Amniotic stem cell (primary cell): ENCODE results near the gene SLC4A2.

Source experiments
- DNase-seq: peaks from one replicate; lab custom pipeline; 2025; lab: John Stamatoyannopoulos, UW

SLC4A2 gene

GRCh38 chr7:151081170-151082101 is 22.0 kb downstream of the SLC4A2 start:
- no peak for DNase-seq

DNA sequence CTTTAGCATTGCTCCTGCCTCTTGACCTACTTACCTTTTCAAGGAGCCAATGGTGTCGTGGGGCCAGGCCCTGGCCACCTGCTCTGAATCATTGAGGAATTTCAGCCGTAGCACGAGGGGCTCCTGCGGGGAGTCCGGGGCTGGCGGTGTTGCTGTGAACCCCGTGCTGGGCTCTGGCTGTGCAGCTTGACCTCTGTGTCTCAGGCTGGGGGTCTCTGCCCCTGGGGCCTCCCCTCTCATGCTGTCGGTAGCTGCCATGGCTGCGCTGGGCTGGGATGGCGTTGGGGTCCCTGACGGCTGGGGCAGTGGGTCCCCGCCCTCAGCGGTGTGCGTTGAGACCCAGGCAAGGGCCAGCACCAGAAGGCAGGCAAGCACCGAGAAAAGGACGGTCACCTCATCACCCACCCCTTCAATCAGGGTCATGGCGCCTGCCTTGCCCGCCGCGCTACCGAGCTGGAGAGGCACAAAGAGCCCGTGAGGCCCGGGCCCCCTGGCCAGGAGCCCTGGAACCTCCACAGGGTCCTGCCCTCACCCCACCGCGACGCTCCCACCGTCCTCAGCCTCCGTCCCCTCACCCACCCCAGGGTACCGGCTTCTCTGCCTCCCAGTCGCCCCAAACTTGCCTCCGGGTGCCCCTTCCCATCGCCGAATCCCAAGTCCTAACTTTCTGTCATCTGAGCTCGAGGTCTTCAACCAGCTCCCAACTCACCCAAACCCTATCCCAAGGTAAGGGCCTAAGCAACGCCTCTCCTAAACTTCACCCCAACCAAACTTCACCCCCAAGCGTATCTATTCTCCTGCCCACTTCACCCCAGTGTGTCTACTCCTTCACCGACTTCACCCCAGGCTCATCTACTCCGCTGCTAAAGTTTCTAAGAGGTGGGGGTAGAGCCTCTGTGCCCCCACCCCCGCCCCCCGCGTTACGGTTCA is 23.0 kb downstream of the SLC4A2 start:
- no peak for DNase-seq

- DNase-seq = no peak
Measured at GRCh38 chr7:151083071-151083823, 23.9 kb downstream of the SLC4A2 start, which contains the start of gene TMUB1. TMUB1 (minus strand) TSS chr7:151083493; CDS start chr7:151082563, 930 bp downstream.

DNA sequence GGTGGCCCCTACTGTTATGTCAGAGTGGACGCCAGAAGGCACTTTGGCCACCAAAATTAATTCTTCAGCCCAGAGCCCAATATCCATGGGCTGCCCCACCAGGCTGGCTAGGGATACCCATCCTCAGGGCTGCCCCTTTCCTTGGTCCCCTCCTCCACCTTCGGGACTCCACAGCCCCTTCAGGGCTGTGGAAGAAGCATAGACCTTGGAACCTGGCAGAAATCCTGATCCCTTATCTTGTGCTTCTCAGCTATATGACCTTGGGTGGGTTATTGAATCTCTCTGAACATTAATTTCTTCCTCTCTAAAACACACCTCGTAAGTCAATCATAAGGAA is 24.4 kb downstream of the SLC4A2 start:
- DNase-seq = no peak

DNA sequence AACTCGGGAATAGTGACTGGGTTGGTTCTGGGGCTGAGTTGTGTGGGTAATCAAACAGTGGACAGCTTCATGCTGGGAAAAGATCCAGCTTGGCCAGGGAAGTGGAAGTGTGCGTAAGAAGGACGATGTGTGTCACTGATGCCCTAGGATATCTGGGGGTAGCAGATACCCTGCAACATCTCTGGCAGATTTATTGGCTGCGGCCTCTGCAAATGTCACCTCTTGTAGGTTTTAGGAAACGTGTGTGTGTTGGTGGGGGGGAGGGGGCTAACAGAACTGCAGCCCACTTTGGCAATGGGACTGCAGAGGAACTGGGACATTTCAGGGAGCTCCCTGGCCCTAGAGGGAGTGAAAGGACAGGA is 25.9 kb downstream of the SLC4A2 start:
- no peak for DNase-seq

DNA sequence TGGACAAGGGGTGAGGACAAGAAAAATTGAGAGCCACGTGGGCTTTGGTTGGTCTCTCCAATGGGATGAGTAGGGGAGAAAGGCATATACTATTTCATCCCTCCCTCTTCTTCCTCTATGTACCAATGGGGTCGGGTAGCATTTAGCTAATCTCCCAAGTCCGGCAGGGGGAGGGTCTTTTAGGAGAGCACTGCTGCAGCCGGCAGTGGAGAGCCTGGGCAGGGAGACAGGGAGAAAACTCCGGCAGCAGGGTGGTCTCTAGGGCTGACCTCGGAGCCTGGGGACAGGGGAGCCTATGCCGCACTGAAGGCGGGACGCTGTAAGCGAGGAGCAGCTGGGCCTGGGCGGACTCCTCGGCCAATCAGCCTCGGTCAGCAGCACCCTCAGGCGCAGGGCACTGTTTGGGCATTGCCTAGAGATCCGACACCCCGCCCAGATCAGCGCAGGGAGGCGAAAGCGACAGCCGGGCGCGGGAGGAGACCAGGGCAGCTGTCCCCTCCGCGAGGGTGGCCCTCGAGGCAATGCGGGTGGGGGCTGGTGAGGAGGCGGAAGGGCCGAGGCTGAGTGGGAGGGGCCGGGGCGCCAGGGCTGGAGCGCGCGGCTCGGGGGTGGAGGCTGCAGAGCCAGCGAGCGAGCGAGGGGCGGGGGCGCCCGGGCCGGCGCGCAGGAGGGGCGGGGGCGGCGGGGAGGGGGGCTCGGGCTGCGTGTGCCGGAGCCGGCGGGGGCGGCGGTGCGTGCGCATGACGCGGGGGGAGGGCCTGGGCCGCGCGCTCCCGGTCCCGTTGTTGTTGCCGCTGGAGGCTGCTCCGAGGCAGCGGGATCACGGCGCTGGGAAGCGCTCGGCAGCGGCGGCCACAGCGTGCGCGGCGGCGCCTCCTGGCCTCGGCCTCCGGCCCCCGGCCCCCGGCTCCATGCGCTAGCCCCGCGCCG is 26.6 kb downstream of the SLC4A2 start, which contains the start of gene AGAP3:
TSS of gene AGAP3 (plus strand) at position 785 of the 930 bp plus-strand sequence. CDS start 267 bp downstream, outside the sequence.
- DNase-seq = peak; percentile 77

DNA sequence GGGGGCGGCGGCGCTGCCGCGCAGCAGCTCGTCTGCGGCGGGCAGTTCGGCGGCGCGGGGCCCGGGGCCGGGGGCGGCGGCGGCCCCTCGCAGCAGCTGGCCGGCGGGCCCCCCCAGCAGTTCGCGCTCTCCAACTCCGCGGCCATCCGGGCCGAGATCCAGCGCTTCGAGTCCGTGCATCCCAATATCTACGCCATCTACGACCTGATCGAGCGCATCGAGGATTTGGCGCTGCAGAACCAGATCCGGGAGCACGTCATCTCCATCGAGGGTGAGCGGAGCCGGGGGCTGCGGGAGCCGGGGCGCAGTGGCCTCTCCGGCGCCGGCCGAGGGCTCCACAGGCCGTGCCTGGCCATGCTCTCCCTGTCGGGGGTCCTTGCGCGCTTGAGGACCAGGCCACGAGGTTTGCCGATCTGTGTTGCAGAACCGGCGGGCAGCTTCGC is 27.4 kb downstream of the SLC4A2 start:
- DNase-seq = no peak

DNA sequence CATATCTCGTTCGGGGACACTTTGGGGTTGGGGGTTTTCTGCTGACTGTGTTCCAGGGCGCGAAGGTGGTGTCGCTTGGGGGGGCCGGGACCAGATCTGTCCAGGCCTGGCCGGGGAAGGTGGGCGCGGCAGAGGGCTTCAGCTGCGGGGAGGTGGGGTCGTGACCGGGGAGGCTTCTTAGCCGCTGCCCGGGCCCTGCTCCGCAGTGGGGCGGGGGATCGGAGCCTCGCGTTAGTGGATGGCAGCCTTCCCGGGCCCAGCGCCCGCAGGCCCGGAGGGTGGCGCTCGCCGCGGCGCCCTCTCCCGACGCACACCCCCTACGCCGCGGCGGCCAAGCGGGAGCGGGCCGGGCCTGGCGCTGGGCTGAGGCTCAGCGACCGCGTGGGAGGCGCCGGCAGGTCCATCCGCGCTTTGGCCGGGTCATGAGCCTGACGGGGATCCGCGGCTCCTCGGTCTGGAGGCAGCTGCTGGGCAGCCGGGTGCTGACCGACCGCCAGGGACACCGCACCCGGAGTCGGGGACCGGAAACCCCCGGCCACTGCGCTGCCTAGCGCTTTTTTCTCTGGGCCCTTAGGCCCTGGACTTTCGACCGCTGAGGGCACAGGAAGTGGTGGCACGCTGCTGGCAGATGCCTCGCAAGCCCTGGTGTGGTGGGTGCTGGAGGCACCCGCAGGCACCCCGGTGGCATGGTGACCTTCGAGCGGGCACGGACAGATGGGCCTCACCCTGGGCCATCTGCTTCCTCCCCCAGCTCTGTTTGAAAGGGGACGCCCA is 28.0 kb downstream of the SLC4A2 start:
- DNase-seq = no peak

DNA sequence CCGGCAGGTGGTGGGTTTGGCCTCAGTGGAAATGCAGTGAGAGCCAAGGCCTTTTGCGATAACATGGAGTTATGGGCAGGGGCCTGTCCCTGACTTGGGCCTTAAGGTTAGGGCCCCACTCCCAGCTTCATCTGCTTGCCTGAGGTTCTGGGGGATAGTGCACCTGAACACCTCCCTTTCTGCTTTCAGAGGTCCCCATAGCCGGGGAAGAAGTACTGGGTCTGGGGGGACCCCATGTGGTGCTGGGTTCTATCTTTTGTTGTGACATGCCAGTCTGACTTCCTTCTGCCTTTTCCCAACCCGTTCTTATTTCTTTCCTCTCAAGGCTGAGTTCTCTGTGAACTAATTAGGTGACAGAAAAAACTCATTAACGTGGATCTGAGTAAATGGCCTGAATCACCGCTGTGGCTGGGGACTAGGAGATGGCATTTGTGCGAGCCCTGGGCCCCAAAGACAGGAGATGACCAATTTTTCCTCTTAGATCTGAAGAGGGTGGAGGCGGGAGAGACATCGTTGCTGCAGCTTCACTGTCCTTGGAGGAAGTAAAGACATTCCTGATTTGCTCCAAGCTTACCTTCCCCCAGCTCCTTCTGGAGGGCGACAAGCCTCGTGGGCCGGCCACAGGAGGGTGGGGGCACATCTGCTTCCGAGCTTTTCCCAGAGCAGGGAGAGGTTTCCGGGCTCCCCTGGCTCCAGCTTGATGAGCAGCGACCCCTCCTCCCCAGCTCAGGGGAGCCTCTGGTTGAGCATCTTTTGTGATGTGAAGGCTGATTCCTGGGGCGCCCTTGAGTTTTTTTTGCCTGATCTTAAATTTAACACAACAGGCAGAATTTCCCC is 28.8 kb downstream of the SLC4A2 start:
- DNase-seq = no peak

DNA sequence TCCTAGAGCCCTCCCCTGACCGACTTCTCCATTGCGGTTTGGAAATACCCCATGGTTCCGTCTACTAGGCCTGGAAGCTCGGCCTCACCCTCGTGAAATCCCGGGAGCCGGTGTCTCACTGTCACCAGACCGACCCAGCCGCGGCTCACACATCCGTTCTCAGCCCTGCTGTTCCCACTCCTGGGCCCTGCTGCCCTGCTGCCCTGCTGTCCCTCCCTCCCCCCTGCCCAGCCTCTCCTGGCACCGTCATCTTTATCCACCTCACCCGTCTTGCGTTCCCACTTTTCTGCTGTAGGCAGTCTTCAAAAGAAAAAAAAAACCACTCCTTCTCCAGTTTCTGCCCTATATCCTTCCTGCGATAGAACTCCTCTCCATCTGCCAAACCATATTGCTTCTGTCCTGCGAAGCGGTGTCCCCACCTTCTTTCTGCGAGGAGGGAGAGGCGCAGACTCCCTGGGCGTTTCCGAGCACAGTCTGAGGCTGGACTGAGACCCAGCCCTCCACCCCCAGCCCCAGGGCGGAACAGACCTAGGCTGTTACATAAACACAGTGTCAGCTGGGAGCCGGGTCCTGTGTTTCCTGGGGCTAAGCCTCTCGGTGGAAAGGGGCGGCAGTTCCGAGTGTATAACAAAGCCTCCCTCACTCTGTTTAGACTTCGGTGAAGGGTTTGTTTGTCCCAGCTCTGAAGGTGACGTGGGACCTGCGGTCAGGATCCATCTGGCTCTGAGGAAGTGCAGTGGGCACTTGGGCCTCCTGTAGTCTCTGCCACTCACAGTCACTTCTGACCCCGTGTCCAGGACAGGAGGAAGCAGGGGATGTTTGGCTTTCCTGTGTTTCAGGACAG is 29.7 kb downstream of the SLC4A2 start:
- DNase-seq = no peak

DNA sequence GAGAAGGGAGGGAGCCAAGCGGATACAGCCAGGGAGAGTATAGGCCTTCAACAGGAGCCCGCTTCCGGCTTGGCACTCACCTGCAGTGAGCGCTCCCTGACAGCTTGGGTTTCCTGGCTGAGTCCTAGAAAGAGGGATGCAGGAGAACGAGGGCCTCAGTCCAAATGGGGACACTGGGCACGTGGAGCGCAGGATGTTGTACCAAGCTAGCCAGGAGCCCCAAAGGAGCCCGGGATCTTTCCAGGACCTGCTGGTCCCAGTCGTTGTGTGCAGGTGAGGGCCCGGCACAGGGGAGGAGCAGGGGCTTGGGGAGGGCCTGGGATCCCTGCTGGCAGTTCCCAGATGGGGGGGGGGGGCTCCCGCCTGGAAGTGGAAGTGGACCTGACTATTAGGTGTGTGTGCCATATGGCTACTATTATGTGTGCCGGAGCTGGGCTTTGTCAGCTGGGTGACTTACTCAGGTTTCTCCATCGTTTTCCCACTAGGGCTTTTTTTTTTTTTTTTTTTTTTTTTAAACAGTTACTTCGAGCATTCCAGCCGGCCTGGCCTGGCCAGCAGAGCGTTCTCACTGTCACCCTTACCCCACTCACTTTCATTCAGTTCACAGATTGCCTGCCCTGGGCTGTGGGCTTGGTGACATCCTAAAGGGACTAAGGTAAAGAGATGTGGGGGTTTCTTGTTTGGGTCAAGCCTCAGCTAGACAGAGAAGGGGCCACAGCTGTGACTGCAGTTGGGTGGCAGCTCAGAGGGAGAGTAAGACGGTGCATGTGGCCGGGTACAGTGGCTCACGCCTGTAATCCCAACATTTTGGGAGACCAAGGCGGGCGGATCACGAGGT is 30.7 kb downstream of the SLC4A2 start:
- no peak for DNase-seq

DNA sequence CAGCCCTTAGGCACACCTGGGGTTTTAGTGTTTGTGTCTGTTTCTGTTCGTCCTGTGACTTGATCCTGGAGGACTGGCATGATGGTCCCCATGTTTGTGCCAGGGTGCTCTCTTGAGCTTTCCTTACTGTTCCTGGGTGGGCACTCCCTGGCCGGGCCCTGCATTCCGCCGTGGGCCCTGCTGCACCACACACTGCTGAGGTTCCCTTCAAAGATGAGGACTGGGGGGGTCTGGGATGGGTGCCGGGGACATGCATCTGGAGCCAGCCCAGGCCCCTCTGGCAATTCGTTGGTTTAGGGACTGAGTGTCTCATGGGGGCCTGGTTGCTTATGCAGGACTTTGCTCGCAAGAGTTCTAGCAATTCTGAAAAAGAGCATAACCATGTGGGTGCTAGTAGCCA is 31.6 kb downstream of the SLC4A2 start:
- no peak for DNase-seq

DNA sequence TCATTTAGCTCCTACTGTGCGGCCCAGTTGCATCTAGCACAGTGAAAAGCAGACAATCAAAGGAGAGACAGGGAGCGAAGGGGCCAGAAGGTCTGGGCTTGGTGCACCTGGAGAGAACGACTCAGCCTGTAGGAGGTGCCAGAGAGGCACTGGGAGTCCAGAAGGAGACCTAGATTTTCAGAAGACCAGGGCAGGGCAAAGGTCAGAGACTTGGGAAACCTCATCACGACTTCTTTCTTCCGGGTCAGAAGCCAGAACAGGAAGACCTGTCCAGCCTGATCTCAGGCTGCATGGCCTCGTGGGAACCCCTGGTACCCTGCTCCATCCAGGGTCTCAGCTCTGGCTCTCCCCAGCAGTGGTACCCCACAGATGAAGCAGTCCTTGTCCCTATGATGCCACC is 32.0 kb downstream of the SLC4A2 start:
- no peak for DNase-seq

- no peak for DNase-seq
Measured at GRCh38 chr7:151091988-151092387, 32.6 kb downstream of the SLC4A2 start.

DNA sequence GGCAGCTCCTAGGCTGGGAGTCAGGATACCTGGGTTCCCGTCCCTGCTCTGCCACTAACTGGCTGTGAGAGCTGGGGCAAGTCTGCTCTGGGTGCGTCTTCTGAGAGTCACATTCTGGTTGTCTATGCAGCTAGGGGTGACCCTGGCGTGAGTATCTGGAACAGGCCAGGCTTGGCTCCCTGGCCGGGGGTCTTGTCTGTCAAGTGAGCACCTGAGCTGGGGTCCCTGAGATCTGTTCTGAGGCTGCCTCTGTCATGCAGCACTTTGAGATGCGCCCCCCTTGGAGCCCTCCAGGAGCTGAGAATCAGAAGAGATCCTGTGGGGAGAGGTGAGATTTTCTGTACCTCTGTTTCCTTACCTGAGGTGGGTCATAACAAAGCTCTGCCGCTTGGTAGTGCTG is 34.4 kb downstream of the SLC4A2 start:
- no peak for DNase-seq

DNA sequence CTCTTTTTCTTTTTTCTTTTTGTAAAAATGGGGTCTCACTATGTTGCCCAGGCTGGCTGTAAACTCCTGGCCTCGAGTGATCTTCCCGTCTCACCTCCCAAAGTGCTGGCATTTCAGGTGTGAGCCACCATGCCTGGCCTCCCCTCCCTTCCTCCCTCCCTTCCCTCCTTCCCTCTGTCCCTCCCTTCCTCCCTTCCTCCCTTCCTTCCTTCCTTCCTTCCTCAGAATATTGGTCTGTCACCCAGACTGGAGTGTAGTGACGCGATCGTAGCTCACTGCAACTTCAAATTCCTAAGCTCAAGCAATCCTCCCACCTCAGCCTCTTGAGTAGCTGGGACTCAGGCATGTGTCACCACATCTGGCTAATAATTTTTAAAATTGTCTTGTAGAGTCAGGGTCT is 35.3 kb downstream of the SLC4A2 start:
- no peak for DNase-seq

DNA sequence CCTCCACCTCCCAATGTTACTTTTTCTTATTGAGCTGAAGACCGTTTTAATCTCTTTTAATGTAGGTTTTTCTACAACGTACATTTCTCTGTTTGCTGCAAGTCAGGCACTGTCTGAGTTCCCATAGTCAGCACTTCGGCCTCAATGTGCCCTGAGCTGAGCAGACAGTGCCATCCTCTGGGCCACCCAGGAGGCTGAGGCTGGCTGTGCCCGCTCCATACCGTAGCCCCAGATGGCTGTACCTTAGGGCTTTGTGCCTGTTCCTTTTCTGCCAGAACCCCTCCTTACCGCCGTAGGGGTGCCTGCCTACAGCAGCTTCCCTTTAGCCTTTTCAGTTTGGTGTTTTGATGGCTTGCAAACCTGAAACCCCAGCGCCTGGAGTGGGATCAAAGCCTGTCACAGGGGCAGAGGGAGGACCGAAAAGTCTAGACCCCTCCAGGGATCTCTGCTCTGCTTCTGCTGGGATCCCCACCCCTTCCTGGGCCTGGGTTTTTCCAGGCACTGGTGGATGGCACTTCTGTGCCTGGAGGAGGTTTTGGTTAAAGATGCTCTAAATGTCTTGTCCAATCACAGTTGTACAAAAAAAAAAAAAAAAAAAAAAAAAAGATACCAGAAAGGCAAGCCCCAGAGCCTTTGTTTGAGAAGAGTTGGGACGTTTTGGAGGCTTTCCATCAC is 35.9 kb downstream of the SLC4A2 start:
- no peak for DNase-seq
